Body of pancreas (tissue), 4 donors: Measurements from ENCODE around the gene TMEM184B.

ENCODE experiments used
- POLR2A ChIP-seq, 3 donors: fragments of 450-650 bp; IDR thresholded peaks; one replicate each; pipeline ENCODE4 v1.6.1; 2016; ENCODE audit warnings: antibody characterized with exemption in 3 of 3, mild to moderate bottlenecking in 2 of 3
- TF ChIP-seq, protein P1 (sequence below), 7 experiments: fragments of 450-650 bp in 4 of 7; fragments of 200-600 bp in 3 of 7; sonication (generic) in 3 of 7; IDR thresholded peaks; one replicate each; pipeline ENCODE4 v1.5.1; 2016 to 2019; ENCODE audit warnings: antibody characterized with exemption in 7 of 7

DNA sequence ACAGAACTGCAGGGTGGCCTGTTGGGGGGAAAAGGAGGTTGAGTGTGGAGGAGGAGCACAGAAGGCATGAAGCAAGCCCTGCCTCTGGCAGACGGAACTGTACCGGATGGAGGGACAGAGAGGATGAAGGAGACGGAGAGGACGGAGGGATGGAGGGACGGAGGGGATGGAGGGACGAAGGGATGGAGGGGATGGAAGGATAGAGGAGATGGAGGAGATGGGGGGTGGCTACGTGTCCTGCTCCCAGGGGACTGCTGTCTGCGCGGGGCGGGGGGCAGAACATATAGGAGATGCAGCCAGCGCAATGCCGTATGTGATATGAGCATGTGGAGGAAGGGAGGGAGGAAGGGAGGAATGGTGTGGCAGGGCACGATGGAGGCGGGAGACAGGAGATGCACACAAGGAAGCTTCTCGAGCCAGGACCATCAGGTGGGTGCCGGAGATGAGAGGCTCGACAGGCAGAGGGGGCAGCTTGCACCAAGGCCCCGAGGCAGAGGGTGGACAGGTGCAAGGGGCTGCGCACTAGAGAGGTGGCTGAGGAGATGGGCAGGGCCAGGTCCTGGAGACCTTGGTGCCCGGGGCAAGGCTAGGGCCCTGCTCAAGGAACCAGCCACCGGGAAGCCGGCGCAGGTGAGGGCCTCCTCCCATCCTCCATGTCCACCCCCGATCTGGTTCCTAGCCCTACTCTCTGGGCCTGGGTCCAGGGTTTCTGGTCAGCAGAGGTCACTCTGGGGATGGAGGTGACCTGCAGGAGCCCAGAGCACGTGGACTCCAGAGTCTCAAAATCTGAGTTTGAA is 45.8 kb downstream of the TMEM184B start:
- TF ChIP-seq, protein P1, sequence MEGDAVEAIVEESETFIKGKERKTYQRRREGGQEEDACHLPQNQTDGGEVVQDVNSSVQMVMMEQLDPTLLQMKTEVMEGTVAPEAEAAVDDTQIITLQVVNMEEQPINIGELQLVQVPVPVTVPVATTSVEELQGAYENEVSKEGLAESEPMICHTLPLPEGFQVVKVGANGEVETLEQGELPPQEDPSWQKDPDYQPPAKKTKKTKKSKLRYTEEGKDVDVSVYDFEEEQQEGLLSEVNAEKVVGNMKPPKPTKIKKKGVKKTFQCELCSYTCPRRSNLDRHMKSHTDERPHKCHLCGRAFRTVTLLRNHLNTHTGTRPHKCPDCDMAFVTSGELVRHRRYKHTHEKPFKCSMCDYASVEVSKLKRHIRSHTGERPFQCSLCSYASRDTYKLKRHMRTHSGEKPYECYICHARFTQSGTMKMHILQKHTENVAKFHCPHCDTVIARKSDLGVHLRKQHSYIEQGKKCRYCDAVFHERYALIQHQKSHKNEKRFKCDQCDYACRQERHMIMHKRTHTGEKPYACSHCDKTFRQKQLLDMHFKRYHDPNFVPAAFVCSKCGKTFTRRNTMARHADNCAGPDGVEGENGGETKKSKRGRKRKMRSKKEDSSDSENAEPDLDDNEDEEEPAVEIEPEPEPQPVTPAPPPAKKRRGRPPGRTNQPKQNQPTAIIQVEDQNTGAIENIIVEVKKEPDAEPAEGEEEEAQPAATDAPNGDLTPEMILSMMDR (IDR thresholded peaks at IDR 0.05), result no peak
- TF ChIP-seq POLR2A (IDR thresholded peaks at IDR 0.05), result no peak
